GM20431 (cell line): ENCODE data around the gene CAMTA1.

Source experiments
- in situ Hi-C: fragments of 300-500 bp; cut with MseI, MboI; formaldehyde crosslinking; loops from one replicate; pipeline ENCODE4 v1.15.0; 2020; ENCODE audit warnings: low sequenced_read_pairs; ENCODE audit not compliant: unreplicated experiment

CAMTA1 gene

GRCh38 chr1:7084232-7084894 lies 299.1 kb downstream of the CAMTA1 start:
- in situ Hi-C loops, result no loop called here

GRCh38 chr1:7085521-7085920 lies 300.3 kb downstream of the CAMTA1 start:
- in situ Hi-C loops, result no loop called here

DNA sequence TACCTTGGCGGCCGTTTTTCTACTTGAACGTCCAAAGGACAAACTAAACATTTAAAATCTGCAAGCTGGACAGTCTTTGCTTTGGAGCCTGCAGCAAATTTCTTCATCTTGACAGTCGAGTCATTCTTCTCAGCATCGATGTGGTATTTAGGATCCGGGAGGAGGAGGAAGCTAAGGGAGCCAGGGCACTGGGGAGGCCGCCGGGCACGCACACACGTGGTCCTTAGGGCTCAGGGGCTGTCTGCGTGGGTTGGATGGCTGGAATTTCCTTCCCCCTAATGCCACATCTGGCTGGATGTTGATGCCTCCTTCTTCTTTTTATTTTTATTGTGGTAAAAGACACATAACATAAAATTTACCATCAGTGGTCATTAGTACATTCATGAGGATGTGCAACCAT lies 300.9 kb downstream of the CAMTA1 start:
- in situ Hi-C loops, result no loop called here

- in situ Hi-C loops, result no loop called here
Measured at GRCh38 chr1:7087888-7088287, 302.6 kb downstream of the CAMTA1 start.

GRCh38 chr1:7089497-7089896 lies 304.2 kb downstream of the CAMTA1 start:
- in situ Hi-C loops, result no loop called here

DNA sequence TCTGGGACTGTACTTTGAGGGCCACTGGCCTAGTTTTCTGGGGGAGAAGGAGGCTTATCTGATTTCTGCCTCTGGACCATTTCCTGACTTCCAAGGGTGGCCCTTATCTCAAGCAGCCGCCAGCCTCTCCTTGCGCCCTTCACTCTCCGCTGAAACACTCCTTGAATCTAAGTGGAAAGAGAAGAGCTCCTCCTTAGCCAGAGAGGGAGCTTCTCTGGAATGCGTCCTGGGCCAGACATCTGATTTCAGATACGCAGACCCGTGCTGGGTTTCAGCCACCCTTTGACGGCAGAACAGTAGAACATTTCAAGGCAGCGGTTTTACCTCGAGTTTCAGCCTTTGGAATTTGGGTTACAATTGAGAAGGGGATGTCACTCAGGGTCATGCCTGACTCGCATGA lies 308.0 kb downstream of the CAMTA1 start:
- in situ Hi-C loops, result no loop called here

GRCh38 chr1:7094086-7094485 lies 308.8 kb downstream of the CAMTA1 start:
- in situ Hi-C loops, result no loop called here

- in situ Hi-C loops, result no loop called here
Measured at GRCh38 chr1:7094509-7094908, 309.3 kb downstream of the CAMTA1 start.

- in situ Hi-C loops, result no loop called here
Measured at GRCh38 chr1:7095343-7095964, 310.2 kb downstream of the CAMTA1 start.

DNA sequence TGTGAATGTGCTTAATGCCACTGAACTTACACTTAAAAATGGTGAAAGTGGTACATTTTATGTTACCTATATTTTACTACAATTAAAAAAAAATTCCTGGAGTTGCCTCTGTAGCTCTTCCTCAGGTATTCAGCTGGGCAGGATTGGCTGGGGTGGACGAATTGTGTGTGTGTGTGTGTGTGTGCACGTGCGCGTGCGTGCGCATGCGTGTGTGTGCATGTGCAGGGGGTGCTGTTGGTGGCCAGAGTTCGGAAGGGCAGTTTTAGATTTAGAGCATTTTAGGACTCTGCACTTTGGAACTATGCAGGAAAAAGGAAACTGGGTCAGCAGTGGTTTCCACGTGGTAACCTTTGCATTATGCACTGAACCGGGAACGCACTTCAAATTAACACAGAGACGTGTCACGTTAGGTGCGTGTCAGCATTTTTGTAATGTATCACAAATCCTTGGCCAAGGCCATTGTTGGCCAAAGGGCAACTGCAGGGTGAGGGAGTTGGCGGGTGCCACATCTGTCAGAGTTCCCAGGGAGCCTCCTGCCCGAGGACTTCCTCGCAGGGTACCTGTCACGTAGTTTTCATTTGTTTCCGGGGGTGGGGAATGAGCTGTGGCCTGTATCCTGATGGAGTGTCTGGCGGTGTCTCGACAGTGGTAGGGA lies 312.8 kb downstream of the CAMTA1 start:
- in situ Hi-C loops, result no loop called here

DNA sequence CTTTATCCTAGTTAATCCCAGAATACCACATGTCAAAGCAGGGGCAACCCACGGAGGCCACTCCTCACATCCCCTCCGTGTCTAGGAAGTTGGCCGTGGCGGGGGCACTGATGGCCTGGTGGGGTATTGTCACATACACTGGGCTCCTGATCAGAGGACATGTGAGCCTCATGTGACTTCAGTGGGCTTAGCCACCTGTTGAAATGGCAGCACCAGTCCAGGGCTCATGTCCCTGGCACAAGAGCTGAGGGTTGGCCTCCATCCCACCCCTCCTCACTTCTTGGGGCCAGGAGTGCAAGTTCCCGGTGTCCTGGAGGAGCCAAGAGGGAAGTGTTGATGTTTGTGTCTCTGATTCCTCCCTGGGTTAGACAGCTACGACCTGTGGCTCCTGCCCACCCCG lies 313.4 kb downstream of the CAMTA1 start:
- in situ Hi-C loops, result no loop called here

DNA sequence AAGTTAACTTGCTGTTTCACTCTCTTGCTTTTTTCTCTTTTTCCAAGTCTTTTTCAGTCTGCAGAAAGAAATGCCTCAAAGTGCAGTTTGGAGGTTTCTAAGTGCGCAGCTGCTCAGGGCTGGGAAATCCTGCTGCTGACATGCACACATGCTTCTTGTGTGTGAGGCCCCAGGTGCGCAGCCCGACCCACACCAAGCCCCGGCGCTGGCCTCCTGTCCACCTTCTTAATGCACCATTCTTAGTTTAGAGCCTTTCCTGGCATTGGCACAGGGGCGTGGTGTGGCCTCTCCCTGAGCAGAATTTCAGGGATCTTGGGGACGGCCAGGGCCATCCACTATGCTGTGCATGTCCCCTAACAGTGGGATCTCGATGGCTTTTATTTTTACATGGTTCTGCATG lies 315.2 kb downstream of the CAMTA1 start:
- in situ Hi-C loops, result no loop called here

GRCh38 chr1:7101187-7101586 lies 315.9 kb downstream of the CAMTA1 start:
- in situ Hi-C loops, result no loop called here

DNA sequence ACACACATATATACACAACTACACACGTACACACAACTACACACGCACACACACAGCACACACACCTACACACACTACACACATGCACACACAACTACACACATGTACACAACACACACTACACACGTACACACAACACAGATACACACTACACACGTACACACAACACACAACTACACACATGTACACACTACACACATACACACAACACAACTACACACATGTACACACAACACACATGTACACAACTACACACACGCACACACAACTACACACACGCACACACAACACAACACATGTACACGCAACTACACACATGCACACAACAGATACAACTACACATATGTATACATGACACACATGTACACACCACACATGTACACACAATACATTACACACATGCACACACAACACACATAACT lies 318.1 kb downstream of the CAMTA1 start:
- in situ Hi-C loops, result no loop called here

DNA sequence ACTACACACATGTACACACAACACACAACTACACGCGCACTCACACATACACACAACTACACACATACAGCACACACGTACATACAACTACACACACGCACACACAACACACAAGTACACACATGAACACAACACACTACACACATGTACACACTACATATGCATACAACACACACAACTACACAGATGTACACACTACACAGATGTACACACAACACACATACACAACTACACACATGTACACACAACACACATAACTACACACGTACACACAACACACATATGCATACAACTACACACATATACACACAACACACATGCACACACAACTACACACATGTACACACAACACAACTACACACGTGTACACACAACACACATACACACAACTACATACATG lies 318.6 kb downstream of the CAMTA1 start:
- in situ Hi-C loops, result no loop called here

DNA sequence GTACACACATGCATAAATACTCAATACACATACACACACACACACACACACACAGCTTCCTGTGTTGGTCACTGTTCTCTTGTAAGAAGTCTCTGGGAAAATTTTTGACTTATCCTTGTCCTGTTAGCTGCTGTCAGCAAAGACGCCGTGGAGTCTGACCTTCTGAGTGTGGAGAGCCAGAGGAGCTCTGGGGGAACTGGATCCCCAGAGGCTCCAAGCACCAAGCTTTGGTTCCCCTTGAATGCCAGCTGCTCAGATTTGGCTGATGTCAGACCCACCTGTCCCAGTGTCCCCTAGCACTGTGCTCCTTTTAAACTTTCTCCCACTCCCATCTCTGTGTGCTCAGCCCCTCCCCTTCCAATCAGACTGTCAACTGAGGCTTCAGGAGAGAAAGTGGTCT lies 319.1 kb downstream of the CAMTA1 start:
- in situ Hi-C loops, result no loop called here

DNA sequence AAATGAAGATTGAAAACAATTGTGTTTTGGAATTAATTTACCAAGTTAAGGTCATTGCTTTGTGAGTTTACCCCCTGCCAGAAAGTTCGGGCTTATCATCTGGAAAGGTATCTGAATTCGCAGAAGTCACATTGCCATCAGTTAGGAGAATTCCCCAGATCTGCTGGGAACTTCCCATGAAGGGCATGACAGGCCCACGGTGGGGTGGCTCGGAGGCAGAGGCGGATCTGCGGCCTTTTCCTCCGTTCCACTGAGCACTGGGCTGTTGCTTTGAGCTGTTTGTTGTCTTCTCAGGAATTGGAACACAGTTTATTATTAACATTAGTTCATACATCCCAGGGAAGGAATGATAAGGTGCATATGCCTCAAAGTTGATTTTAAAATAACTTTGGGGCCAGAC lies 320.0 kb downstream of the CAMTA1 start:
- in situ Hi-C loops, result no loop called here

DNA sequence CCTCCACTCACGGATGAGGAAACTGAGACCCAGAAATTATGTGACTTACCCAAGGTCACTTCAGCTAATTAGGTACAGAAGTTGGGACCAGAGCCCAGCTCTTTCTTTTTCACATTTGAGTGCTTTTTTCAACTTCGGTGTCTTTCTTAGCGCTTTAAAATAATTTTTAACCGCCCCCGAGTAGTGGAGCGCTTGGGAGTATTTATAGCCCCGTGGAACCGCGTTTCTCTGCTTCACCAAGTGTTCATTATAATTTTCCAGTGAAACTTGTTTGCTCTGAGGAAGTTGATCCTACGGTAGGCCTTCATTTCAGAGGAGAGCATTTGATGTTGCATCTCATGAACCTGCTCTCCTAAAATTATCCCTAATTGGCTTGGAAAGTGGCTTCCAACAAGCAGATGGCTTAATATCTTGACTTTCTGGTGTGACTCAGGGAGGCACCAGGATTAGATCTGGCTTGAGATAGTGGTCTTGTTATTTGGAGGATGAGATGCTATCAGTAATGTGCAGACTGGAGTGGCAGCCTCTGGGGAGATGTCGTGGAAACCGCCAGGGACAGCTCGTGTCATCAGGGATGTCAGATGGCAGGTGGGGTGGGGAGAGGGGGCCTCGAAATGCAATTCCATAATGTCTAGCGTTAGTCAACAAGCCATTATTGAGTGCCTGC lies 321.3 kb downstream of the CAMTA1 start:
- in situ Hi-C loops, result no loop called here

DNA sequence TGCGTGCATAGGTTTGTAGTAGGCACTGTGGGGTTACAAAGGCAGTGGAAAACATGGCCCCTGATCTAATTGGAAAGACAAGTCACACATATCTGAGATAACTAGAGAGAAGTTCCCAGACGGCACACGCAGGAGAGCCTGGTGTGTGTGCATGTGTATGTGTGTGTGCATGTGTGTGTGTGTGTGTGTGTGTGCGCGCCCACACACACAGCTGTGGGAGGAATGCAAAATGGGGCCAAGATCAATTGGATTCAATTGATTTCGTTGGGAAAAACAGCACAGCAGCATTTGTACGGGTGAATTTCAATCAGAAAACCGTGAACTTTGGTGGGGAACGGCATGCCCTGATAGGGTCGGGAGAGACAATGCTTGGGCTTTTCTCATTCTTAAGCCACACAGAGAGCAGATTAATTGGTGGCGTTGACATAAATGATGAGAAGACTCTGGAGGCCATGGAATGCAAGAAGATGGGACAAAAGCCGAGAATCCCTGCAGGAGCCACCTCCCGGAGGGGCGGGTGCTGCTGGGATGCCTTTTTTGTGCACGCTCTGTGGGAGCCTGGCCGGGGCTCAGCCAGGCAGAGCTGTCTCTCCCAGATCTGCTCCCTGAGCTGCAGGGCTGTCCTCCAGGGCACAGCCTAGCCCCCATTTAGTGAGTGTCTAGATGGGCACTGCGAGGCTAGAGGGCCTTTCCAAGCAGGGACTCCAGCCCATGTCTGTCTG lies 322.0 kb downstream of the CAMTA1 start:
- in situ Hi-C loops, result no loop called here

GRCh38 chr1:7108251-7108650 lies 323.0 kb downstream of the CAMTA1 start:
- in situ Hi-C loops, result no loop called here
